H1 (cell line): Measurements from ENCODE around the gene NUTM2E.
"Not testable (repeated sequence)": the region's sequence is repeated elsewhere in the genome, so short reads cannot be mapped to it uniquely, and the experiment has no call there.

ENCODE experiments used
- ATF2 ChIP-seq: IDR thresholded peaks from 2 replicates; pipeline ENCODE4 v1.6.1; 2012; ENCODE audit warnings: low read length, inconsistent platforms
- CTCF ChIP-seq, 3 experiments: IDR thresholded peaks; 1 replicate in 2 of 3; 2 replicates in 1 of 3; pipeline versions ENCODE4 v1.5.1 to v1.6.1; 2011; ENCODE audit warnings: low read length in 3 of 3, mild to moderate bottlenecking in 3 of 3, inconsistent platforms in 2 of 3, low read depth in 1 of 3, moderate library complexity in 1 of 3; ENCODE audit not compliant: insufficient read depth in 1 of 3; ENCODE audit errors: control extremely low read depth in 1 of 3
- EP300 ChIP-seq, 2 experiments: IDR thresholded peaks; 1 replicate in 1 of 2; 2 replicates in 1 of 2; pipeline ENCODE4 v1.6.1; 2011 to 2012; ENCODE audit warnings: low read depth in 2 of 2, low read length in 2 of 2, mild to moderate bottlenecking in 2 of 2, borderline replicate concordance in 1 of 2, inconsistent platforms in 1 of 2, moderate library complexity in 1 of 2
- EZH2 ChIP-seq: fragments of 200-600 bp; sonication (generic); IDR thresholded peaks from 2 replicates; pipeline ENCODE4 v1.7.1; 2012; ENCODE audit warnings: low read depth, mild to moderate bottlenecking, moderate library complexity, low read length, inconsistent platforms; ENCODE audit not compliant: severe bottlenecking
- JUN ChIP-seq: IDR thresholded peaks from 2 replicates; pipeline ENCODE4 v1.6.1; 2011; ENCODE audit warnings: low read depth, mild to moderate bottlenecking, improper control_type of control experiment, low read length
- NANOG ChIP-seq: IDR thresholded peaks from 2 replicates; pipeline ENCODE4 v1.6.1; 2011; ENCODE audit warnings: low read length, low read depth, mild to moderate bottlenecking, inconsistent platforms; ENCODE audit not compliant: insufficient read depth, poor library complexity, severe bottlenecking
- NRF1 ChIP-seq: IDR thresholded peaks from 2 replicates; pipeline ENCODE4 v1.6.1; 2011; ENCODE audit warnings: mild to moderate bottlenecking, low read depth, low read length, improper control_type of control experiment
- POLR2A ChIP-seq, 2 experiments: IDR thresholded peaks; 1 replicate in 1 of 2; 2 replicates in 1 of 2; pipeline ENCODE4 v1.6.1; 2011; ENCODE audit warnings: low read depth in 2 of 2, low read length in 2 of 2, mild to moderate bottlenecking in 2 of 2; ENCODE audit errors: control extremely low read depth in 1 of 2
- POLR2AphosphoS5 ChIP-seq: IDR thresholded peaks from 2 replicates; pipeline ENCODE4 v1.6.1; 2011; ENCODE audit warnings: low read depth, low read length
- SIN3A ChIP-seq, 2 experiments: IDR thresholded peaks in 1 of 2; conservative IDR thresholded peaks in 1 of 2; 2 replicates each; pipeline ENCODE4 v1.6.1; 2011 to 2012; ENCODE audit warnings: low read length in 2 of 2, improper control_type of control experiment in 1 of 2, low read depth in 1 of 2, mild to moderate bottlenecking in 1 of 2
- SP2 ChIP-seq: IDR thresholded peaks from 2 replicates; pipeline ENCODE4 v1.6.1; 2012; ENCODE audit warnings: mild to moderate bottlenecking, low read length, inconsistent platforms
- YY1 ChIP-seq: IDR thresholded peaks from 2 replicates; pipeline ENCODE4 v1.6.1; 2011; ENCODE audit warnings: low read depth, mild to moderate bottlenecking, low read length
- ZNF274 ChIP-seq: IDR thresholded peaks from 2 replicates; pipeline ENCODE4 v1.7.0; 2012; ENCODE audit warnings: low read length, borderline replicate concordance; ENCODE audit errors: extremely low read depth

- not testable (repeated sequence) for TF ChIP-seq CTCF (IDR thresholded peaks at IDR 0.05; ENCODE audit: control extremely low read depth in 1 of 3, insufficient read depth in 1 of 3, low read depth in 1 of 3, low read length in 3 of 3); EP300 (IDR thresholded peaks at IDR 0.05; ENCODE audit: borderline replicate concordance in 1 of 2, low read depth in 2 of 2, low read length in 2 of 2); ZNF274; JUN; POLR2AphosphoS5; YY1; ATF2; EZH2; POLR2A (IDR thresholded peaks at IDR 0.05; ENCODE audit: control extremely low read depth in 1 of 2, low read depth in 2 of 2, low read length in 2 of 2); SP2; NRF1; NANOG; SIN3A (conservative IDR thresholded peaks at IDR 0.05 in 1 of 2, IDR thresholded peaks at IDR 0.05 in 1 of 2; ENCODE audit: low read depth in 1 of 2, low read length in 2 of 2)
Measured at GRCh38 chr10:79838441-79838840, 11.9 kb downstream of the NUTM2E start.
